Measurements from ENCODE around the gene P2RX3.
"Not testable (repeated sequence)": the region's sequence is repeated elsewhere in the genome, so short reads cannot be mapped to it uniquely, and the experiment has no call there.

P2RX3 gene

GRCh38 chr11:57327721-57328120 lies 10.4 kb upstream of the P2RX3 start:
- no peak for FAIRE-seq

- no peak for FAIRE-seq
These were observed 8.1 kb upstream of the P2RX3 start for GRCh38 chr11:57330029-57330428.

- no peak for FAIRE-seq
These were observed 6.4 kb upstream of the P2RX3 start for GRCh38 chr11:57331720-57332119.

GRCh38 chr11:57332694-57333440 lies 5.3 kb upstream of the P2RX3 start:
- FAIRE-seq = no peak

- no peak for FAIRE-seq
These were observed 3.2 kb upstream of the P2RX3 start for GRCh38 chr11:57335023-57335342.

- peak; percentile 36 for FAIRE-seq
These were observed 2.6 kb upstream of the P2RX3 start, which contains the start of gene SSRP1 for GRCh38 chr11:57335343-57336110. TSS of gene SSRP1 (minus strand) at chr11:57335892. CDS start at chr11:57335121, 771 bp downstream.

GRCh38 chr11:57336111-57336666 lies 2.0 kb upstream of the P2RX3 start:
- no peak for FAIRE-seq

- FAIRE-seq = not testable (repeated sequence)
These were observed 1.3 kb upstream of the P2RX3 start for GRCh38 chr11:57336856-57337255.

GRCh38 chr11:57339328-57339727 lies 1.2 kb downstream of the P2RX3 start:
- no peak for FAIRE-seq

- no peak for FAIRE-seq
These were observed 2.0 kb downstream of the P2RX3 start for GRCh38 chr11:57340039-57340615.

GRCh38 chr11:57341250-57341808 lies 3.2 kb downstream of the P2RX3 start:
- FAIRE-seq = no peak

- FAIRE-seq = no peak
These were observed 4.5 kb downstream of the P2RX3 start for GRCh38 chr11:57342702-57343101.

GRCh38 chr11:57343825-57344224 lies 5.7 kb downstream of the P2RX3 start:
- FAIRE-seq = no peak

GRCh38 chr11:57344826-57345225 lies 6.7 kb downstream of the P2RX3 start:
- FAIRE-seq = no peak

GRCh38 chr11:57345555-57346211 lies 7.5 kb downstream of the P2RX3 start:
- FAIRE-seq = no peak

GRCh38 chr11:57347336-57347735 lies 9.2 kb downstream of the P2RX3 start:
- no peak for FAIRE-seq

GRCh38 chr11:57348052-57348451 lies 9.9 kb downstream of the P2RX3 start:
- FAIRE-seq = no peak

- FAIRE-seq = no peak
These were observed 10.6 kb downstream of the P2RX3 start for GRCh38 chr11:57348636-57349313.

GRCh38 chr11:57349491-57350274 lies 11.5 kb downstream of the P2RX3 start:
- no peak for FAIRE-seq

GRCh38 chr11:57353036-57353435 lies 14.9 kb downstream of the P2RX3 start:
- no peak for FAIRE-seq

GRCh38 chr11:57353446-57353845 lies 15.3 kb downstream of the P2RX3 start:
- no peak for FAIRE-seq
